GM19324 (cell line): ENCODE results near the gene ENTREP1.

Experiments
- ATAC-seq: cut with Tn5 transposase; IDR thresholded peaks from one replicate; pipeline ENCODE4 v1.9.1; 2021; ENCODE audit warnings: mild to moderate bottlenecking, moderate library complexity; ENCODE audit not compliant: unreplicated experiment, low FRiP score

ENTREP1 gene

GRCh38 chr9:69319324-69320025 is 5.5 kb upstream of the ENTREP1 start:
- ATAC-seq, result no peak

- ATAC-seq, result no peak
Observed at GRCh38 chr9:69322256-69322655, 2.8 kb upstream of the ENTREP1 start.

- no peak for ATAC-seq
Observed at GRCh38 chr9:69323861-69324260, 1.2 kb upstream of the ENTREP1 start.

GRCh38 chr9:69325409-69326212 is 596 bp downstream of the ENTREP1 start:
- no peak for ATAC-seq

GRCh38 chr9:69326261-69326660 is 1.2 kb downstream of the ENTREP1 start:
- ATAC-seq, result no peak

GRCh38 chr9:69330580-69330979 is 5.6 kb downstream of the ENTREP1 start:
- ATAC-seq, result no peak

GRCh38 chr9:69331444-69331843 is 6.4 kb downstream of the ENTREP1 start:
- ATAC-seq, result no peak

- ATAC-seq, result no peak
Observed at GRCh38 chr9:69332067-69332685, 7.2 kb downstream of the ENTREP1 start.

- ATAC-seq, result no peak
Observed at GRCh38 chr9:69333716-69334115, 8.7 kb downstream of the ENTREP1 start.

- ATAC-seq, result no peak
Observed at GRCh38 chr9:69334317-69334716, 9.3 kb downstream of the ENTREP1 start.

GRCh38 chr9:69339620-69340019 is 14.6 kb downstream of the ENTREP1 start:
- no peak for ATAC-seq

GRCh38 chr9:69340631-69341030 is 15.6 kb downstream of the ENTREP1 start:
- no peak for ATAC-seq

GRCh38 chr9:69342769-69343168 is 17.8 kb downstream of the ENTREP1 start:
- no peak for ATAC-seq

- no peak for ATAC-seq
Observed at GRCh38 chr9:69344459-69344858, 19.4 kb downstream of the ENTREP1 start.

- no peak for ATAC-seq
Observed at GRCh38 chr9:69346596-69347390, 21.8 kb downstream of the ENTREP1 start.

GRCh38 chr9:69347607-69348006 is 22.6 kb downstream of the ENTREP1 start:
- ATAC-seq, result no peak

GRCh38 chr9:69351227-69351626 is 26.2 kb downstream of the ENTREP1 start:
- no peak for ATAC-seq

- no peak for ATAC-seq
Observed at GRCh38 chr9:69355232-69355631, 30.2 kb downstream of the ENTREP1 start.

- ATAC-seq, result no peak
Observed at GRCh38 chr9:69357030-69357775, 32.2 kb downstream of the ENTREP1 start.

- no peak for ATAC-seq
Observed at GRCh38 chr9:69357821-69358220, 32.8 kb downstream of the ENTREP1 start.
